Rectal smooth muscle tissue (tissue), 1 donor: ENCODE data around the gene LCMT1.

ENCODE experiments used
- H3K27ac ChIP-seq: one replicate; pipeline ENCODE4 v1.7.0; 2013; ENCODE audit warnings: low read depth, low read length, inconsistent platforms
- H3K27me3 ChIP-seq: one replicate; pipeline ENCODE4 v1.7.0; 2013; ENCODE audit warnings: low read length; ENCODE audit not compliant: control insufficient read depth, insufficient read depth
- H3K36me3 ChIP-seq: one replicate; pipeline ENCODE4 v1.7.0; 2013; ENCODE audit warnings: low read length; ENCODE audit not compliant: control insufficient read depth, insufficient read depth
- H3K4me1 ChIP-seq: one replicate; pipeline ENCODE4 v1.7.0; 2013; ENCODE audit warnings: low read length; ENCODE audit not compliant: control insufficient read depth, insufficient read depth
- H3K4me3 ChIP-seq: one replicate; pipeline ENCODE4 v1.7.0; 2013; ENCODE audit warnings: low read length
- H3K9ac ChIP-seq: one replicate; pipeline ENCODE4 v1.7.0; 2013; ENCODE audit warnings: low read length

The LCMT1 gene

DNA sequence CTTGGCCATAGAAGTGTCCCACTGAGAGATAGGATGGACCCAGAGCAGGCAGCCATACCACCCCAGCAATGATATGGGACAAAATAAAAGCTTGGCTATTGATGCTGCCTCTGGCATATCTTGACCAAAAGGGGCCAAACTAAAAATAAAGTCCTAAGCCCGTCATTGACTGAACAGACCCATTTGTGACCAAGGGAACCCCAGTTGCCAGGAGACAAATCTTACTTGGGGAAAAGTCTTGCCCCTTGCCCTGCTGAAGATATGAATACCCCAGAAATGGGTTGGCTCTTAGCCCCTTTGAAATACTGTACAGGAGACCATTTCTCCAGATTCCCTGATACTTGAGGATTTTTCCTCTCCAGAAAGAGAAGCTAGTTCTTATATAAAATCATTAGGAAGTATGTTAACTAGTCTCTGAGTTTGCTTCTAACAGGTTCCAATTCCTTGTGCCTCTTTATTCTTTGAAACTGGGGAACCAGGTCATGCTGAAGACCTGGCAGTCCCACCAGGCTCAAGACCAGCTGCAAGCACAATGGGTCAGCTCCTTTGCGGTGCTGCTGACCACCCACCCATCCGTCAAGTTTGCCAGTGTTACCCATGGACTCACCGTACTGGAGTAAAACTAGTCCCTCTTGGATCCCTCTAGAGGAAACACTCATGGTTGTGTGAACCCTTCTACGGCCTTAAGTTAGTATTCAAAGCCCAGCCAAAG is 31.0 kb upstream of the LCMT1 start:
- Histone ChIP-seq H3K27ac (no peak overlapping the region), H3K9ac (no peak overlapping the region), H3K4me3 (no peak overlapping the region), H3K36me3 (no peaks in the 10 kb centered on the region), H3K27me3 (no peaks in the 10 kb centered on the region), H3K4me1 (no peaks in the 10 kb centered on the region)

DNA sequence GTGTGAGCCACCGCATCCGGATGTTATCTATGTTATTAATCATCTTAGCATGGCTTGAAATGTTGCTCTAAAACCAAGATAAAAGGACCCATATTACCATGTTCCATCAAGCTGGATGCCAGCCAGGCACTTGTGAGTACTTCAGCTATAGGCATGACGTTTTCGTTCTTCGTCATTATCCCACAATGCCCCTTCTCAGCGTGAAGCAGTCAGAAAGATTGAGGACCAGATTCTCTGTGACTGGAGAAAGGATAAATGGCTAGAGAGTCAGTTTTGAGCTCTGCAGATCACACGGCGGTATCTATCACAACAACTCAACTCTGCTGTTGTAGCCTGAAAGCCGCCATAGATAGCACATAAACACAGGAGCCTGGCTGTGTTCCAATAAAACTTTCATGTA is 29.8 kb upstream of the LCMT1 start:
- Histone ChIP-seq H3K36me3 (no peaks in the 10 kb centered on the region), H3K27me3 (no peaks in the 10 kb centered on the region), H3K4me3 (no peak overlapping the region), H3K9ac (no peak overlapping the region), H3K4me1 (no peaks in the 10 kb centered on the region), H3K27ac (no peak overlapping the region)

DNA sequence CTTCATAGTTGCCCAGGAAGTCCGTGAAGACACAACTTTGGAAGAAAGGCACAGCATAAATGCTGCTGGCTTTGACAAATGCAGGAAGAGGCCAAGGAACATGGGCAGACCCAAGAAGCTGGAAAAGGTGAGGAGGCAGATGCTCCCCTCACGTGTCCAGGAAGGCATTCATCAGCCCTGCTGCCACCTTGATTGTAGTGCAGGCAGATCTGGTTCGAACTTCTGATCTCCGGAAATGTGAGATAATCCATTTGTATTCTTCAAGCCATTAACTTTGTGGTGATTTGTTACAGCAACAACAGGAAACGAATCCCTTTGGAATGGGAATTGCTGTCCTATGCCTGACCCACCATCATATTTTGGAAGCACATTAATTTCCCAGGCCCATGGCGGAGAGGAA is 28.5 kb upstream of the LCMT1 start:
- Histone ChIP-seq H3K4me3 (no peak overlapping the region), H3K9ac (no peak overlapping the region), H3K36me3 (no peaks in the 10 kb centered on the region)

DNA sequence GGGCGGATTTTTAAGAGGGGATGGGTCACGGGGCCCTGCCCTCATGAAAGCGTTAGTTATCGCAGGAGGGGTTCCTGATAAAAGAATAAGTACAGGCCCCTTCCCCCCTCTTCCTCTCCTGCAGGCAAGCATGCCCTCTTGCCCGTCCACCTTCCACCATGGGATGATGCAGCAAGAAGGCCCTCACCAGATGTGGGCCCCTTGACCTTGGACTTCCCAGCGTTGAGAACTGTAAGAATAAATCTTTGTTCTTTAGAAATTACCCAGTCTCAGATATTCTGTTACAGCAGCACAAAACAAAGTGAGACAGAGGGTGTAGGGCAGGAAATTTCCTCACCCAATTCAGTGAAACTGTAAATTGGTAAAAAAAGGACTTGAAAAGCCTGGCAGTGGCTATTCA is 27.8 kb upstream of the LCMT1 start:
- Histone ChIP-seq H3K4me3 (no peak overlapping the region), H3K36me3 (no peaks in the 10 kb centered on the region), H3K27ac (no peak overlapping the region)

More for the DNA sequence above, 28.5 kb upstream of the LCMT1 start:
- no peak overlapping the region for H3K27ac ChIP-seq
- no peaks in the 10 kb centered on the region for H3K27me3 ChIP-seq
- H3K4me1 ChIP-seq: no peaks in the 10 kb centered on the region

DNA sequence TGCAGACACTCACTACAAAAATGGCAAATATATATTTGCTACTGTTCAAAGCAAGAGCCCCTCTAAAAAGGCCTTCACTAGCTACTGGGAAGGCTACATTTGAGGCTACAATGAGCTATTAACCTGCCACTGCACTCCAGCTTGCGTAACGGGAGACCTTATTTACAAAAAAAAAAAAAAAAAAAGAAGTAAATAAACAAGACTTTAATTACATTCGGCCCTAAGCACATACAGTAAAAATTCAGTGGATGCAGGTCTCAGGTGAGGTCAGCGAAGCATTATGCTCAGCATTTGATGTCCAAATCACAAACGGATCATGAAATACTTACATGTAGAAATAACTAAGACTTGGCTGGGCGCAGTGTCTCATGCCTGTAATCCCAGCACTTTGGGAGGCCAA is 26.7 kb upstream of the LCMT1 start:
- H3K27me3 ChIP-seq: no peaks in the 10 kb centered on the region
- H3K9ac ChIP-seq: no peak overlapping the region
- no peak overlapping the region for H3K4me3 ChIP-seq
- H3K27ac ChIP-seq: no peak overlapping the region
- no peaks in the 10 kb centered on the region for H3K4me1 ChIP-seq
- H3K36me3 ChIP-seq: no peaks in the 10 kb centered on the region

More for the DNA sequence above, 27.8 kb upstream of the LCMT1 start:
- Histone ChIP-seq H3K4me1 (no peaks in the 10 kb centered on the region), H3K27me3 (no peaks in the 10 kb centered on the region), H3K9ac (no peak overlapping the region)

DNA sequence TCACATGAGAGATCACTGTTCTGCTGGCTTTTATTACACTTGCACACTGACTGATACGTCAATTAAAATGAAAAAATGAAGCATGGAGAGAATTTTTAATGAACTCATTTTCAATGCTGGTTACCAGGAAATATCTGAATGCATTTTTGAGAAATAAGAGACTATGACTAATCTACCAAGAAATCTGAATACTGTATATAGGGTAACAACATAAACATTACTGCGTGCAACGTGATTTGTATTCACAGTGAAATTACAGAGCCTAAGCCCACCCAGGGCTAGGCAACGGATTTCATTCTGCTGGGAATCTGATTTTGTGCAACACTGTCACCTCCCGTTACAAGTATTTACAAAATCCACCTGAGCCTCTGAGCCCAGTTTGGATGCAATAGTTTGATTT is 23.8 kb upstream of the LCMT1 start:
- Histone ChIP-seq H3K36me3 (no peaks in the 10 kb centered on the region), H3K4me3 (no peak overlapping the region), H3K9ac (no peak overlapping the region), H3K27ac (no peak overlapping the region), H3K27me3 (no peaks in the 10 kb centered on the region), H3K4me1 (no peaks in the 10 kb centered on the region)

DNA sequence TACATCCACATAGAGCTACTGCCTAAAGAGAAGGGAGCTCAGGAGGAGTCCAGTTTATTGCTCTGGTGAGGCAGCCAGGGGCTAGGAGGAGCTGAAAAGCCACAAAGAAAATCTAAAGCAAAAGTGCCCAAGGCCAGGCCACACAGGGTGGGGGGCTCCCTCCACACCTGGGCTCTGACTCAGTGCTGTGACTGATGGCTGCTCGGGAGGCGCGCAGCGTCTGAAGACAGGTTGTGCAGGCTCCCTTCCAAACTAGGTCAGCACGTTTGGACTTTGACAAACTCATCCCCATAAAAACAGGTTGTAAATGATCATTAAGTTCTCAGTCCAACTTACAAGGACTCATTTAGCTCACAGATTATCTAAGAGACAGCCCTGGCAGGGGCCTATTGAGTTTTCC is 22.2 kb upstream of the LCMT1 start:
- Histone ChIP-seq H3K4me3 (no peak overlapping the region), H3K4me1 (no peaks in the 10 kb centered on the region), H3K27ac (no peak overlapping the region), H3K9ac (no peak overlapping the region), H3K36me3 (no peaks in the 10 kb centered on the region), H3K27me3 (no peaks in the 10 kb centered on the region)

DNA sequence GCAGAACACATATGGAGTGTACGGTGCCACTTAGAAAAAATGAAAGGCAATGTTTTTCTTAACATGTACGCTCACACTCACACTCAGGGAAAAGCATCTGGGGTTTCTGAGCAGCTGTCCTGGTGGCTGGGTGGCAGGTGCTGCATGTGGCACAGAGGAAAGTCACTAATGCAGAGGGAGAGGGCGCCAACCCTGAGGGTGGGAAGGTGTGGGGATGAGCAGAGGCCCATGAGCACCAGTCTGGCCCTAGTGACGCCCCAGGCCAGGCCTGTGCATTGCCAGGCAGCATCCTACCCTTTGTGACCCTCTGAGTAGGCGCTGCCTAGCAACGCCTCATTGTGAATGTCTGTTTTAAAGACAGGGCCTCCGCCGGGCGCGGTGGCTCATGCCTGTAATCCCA is 19.1 kb upstream of the LCMT1 start:
- no peaks in the 10 kb centered on the region for H3K27me3 ChIP-seq
- no peaks in the 10 kb centered on the region for H3K36me3 ChIP-seq
- no peak overlapping the region for H3K9ac ChIP-seq
- H3K4me1 ChIP-seq: no peaks in the 10 kb centered on the region
- H3K4me3 ChIP-seq: no peak overlapping the region
- no peak overlapping the region for H3K27ac ChIP-seq

DNA sequence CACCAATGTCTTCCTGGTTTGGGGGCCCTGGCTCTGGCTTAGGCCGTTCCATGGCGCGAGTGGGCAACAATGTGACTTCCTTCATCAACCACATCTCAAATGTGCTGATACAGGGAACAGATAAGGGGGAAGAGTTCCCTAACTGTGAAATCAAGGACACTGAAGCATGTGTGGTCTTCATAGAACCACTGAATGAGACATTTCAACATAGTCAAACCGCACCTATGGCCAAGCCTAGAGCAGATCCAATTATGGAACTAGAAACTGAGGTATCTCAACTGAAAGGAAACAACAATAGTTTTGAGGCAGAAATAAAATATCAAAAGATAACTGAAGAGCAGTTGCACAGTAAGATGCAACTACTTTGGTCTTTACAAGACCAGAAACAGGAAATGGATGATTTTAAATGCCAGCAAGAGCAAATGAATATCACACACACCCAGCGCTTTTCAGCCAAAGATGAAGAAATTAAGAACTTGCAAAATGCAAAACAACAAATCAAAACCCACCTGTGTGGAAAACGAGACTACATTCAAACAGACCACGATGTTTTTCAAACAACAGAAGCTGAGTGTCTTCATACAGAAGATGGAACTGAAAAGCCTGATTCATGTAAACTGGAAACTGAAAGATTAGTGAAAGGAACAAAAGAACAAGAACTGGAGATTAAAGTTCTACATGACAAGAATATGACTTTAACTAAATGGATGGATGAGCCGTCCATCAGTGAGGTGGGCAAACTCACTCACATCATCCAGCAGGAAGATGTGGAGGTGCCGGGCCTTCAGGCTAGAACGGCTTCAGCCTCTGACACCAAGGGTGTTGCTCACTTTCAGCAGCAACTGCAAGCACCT is 18.1 kb upstream of the LCMT1 start:
- Histone ChIP-seq H3K27ac (no peak overlapping the region), H3K36me3 (no peaks in the 10 kb centered on the region), H3K9ac (no peak overlapping the region), H3K4me1 (no peaks in the 10 kb centered on the region), H3K4me3 (no peak overlapping the region), H3K27me3 (no peaks in the 10 kb centered on the region)

DNA sequence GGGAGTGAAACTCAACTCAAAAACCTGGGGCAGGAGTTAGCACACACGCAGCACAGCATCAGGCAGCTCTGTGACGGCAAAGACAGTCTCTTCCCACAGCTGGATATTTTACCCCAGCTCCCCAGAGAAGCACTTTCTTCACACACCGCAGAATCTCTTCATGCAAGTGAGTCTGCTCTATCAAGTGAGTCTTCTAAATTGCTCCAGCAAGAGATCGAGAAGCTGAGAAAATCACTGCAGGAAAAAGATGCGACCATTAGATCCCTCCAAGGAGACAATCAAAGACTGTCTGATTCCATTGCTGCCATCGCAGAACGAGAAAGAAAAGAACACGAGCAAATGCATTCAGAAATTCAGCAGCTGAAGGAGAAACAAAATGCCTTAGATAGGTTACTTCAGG is 16.9 kb upstream of the LCMT1 start:
- H3K27me3 ChIP-seq: no peaks in the 10 kb centered on the region
- H3K4me1 ChIP-seq: no peaks in the 10 kb centered on the region
- H3K4me3 ChIP-seq: no peak overlapping the region
- H3K9ac ChIP-seq: no peak overlapping the region
- H3K27ac ChIP-seq: no peak overlapping the region
- no peaks in the 10 kb centered on the region for H3K36me3 ChIP-seq

DNA sequence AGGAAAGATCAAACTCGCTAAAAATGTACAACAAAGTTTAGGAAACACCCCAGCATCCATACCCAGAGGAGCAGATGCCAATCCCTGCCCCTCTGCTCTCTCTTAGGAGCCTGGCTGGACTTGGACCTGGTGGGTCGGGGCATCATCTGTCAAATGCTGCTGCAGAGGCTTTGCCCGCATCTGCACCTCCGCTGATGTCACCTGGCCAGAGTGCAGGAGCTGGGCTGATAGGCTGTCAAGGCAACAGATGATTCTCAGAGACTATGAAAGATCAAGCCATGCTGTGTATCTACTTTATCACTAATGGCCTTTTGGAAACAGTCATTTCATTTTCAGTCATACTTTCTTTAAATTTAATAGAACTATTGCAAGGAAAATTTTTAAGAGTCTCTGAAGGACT is 15.9 kb upstream of the LCMT1 start:
- H3K9ac ChIP-seq: no peak overlapping the region
- H3K4me3 ChIP-seq: no peak overlapping the region
- no peaks in the 10 kb centered on the region for H3K36me3 ChIP-seq

DNA sequence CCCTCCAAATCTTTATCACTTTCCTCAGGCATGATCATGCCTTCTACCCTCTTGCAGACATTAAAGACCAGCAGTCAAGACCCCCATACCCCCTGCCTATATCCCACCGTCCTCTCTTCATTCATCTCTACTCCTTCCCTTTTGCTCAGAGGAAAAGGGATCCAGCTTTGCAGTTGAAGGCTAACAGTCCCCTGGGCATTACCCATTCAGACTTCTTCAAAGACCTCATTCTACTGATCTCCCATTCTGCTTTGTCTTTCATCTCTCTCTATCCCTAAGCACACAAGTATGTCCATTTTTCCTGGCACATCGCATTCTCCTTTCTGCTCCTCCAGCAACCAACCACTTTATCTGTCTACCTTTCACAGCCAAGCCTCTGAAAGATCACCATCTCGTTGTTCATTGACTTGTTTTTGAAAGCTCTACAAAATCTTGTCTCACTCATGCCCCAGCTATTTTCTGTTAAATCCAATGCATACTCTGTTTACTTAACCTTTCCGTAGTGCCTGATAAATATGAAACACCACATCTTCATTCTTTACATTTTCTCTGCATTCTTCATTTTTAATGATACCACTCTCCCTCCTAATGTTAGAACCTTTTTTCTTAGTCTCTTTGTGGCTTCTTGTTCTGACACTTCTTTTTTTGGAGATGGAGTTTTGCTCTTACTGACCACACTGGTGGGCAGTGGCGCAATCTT is 14.1 kb upstream of the LCMT1 start:
- no peak overlapping the region for H3K4me3 ChIP-seq
- H3K27me3 ChIP-seq: no peaks in the 10 kb centered on the region
- no peak overlapping the region for H3K27ac ChIP-seq
- H3K36me3 ChIP-seq: no peaks in the 10 kb centered on the region
- no peaks in the 10 kb centered on the region for H3K4me1 ChIP-seq
- H3K9ac ChIP-seq: no peak overlapping the region

More for the DNA sequence above, 15.9 kb upstream of the LCMT1 start:
- Histone ChIP-seq H3K27ac (no peak overlapping the region), H3K27me3 (no peaks in the 10 kb centered on the region), H3K4me1 (no peaks in the 10 kb centered on the region)
